ENCODE data around the gene BOC. TPM values are rescaled to one million over a fixed set of nuclear protein-coding genes. Genes with fewer than 3 reads are reported as not detected.

Gene BOC
- total and polyA plus RNA-seq, 10 of the 15 experiments (the other 5 are each of a cell fraction or from before 2014, with no cell fraction given): 0.18 TPM; not detected in 9

- TF ChIP-seq ZSCAN29 (IDR thresholded peaks at IDR 0.05) (no peak), NFYA (IDR thresholded peaks at IDR 0.05; ENCODE audit: borderline replicate concordance, low read depth, low read length) (no peak), HDGF (IDR thresholded peaks at IDR 0.05) (no peak), MLLT1 (IDR thresholded peaks at IDR 0.05) (no peak), NR2F1 (conservative IDR thresholded peaks at IDR 0.05) (no peak), CEBPB (IDR thresholded peaks at IDR 0.05; ENCODE audit: borderline replicate concordance in 1 of 2, low read depth in 2 of 2, low read length in 2 of 2) (no peak)
- POLR2A ChIA-PET: no interaction called here
- H3K79me2 ChIP-seq (ENCODE audit: control insufficient read depth, insufficient read depth, low read length): no peaks in the 10 kb centered on the region
- in situ Hi-C loops (cut with MboI) (no loop called here), intact Hi-C loops (cut with micrococcal nuclease; ENCODE audit: unreplicated experiment) (no loop called here)
- WGBS (ENCODE audit: insufficient coverage, insufficient replicate concordance, low lambda C conversion rate, missing lambda C conversion rate): 62% methylated on average over 9 of the region's 9 CpGs
- BruUV-seq (replicated peaks): no TSS peak
- FAIRE-seq (no peak), DNase-seq (ENCODE audit: low read depth, low spot score) (no peak), ATAC-seq (no peak)
- SMC1A ChIA-PET (ENCODE audit: uncharacterized antibody, unreplicated experiment): no interaction called here
- no peaks in the 10 kb centered on the region for H3K9me3 ChIP-seq (replicated peaks; ENCODE audit: control insufficient read depth, insufficient read depth, low read length)
- H3K9ac ChIP-seq (ENCODE audit: control insufficient read depth, insufficient read depth, low read length): no peak overlapping the region
- CTCF ChIA-PET: no interaction called here
- H4K20me1 ChIP-seq (ENCODE audit: control insufficient read depth, insufficient read depth): no peaks in the 10 kb centered on the region
- H3K36me3 ChIP-seq (ENCODE audit: control insufficient read depth in 2 of 2, insufficient read depth in 2 of 2, low read length in 1 of 2): no peaks in the 10 kb centered on the region
- no peaks in the 10 kb centered on the region for H3K27me3 ChIP-seq (replicated peaks in 1 of 2; ENCODE audit: control insufficient read depth in 2 of 2, insufficient read depth in 2 of 2, low read length in 1 of 2)
- no peak overlapping the region for H2AFZ ChIP-seq (ENCODE audit: control insufficient read depth, low read depth, low read length)
- H3K4me3 ChIP-seq: no peak overlapping the region
- no peak overlapping the region for H3K4me2 ChIP-seq (ENCODE audit: control insufficient read depth, insufficient read depth)
- peaks cover 13% of the 10 kb centered on the region for H3K4me1 ChIP-seq (ENCODE audit: control insufficient read depth, insufficient read depth, low read length)
- RAD21 ChIA-PET (ENCODE audit: unreplicated experiment): no interaction called here
- H3K27ac ChIP-seq (ENCODE audit: control insufficient read depth, insufficient read depth): no peak overlapping the region
These were observed 60.4 kb downstream of the BOC start for GRCh38 chr3:113271594-113272384.

GRCh38 chr3:113272385-113272779 lies 61.0 kb downstream of the BOC start:
- H3K27ac ChIP-seq (ENCODE audit: control insufficient read depth, insufficient read depth): no peak overlapping the region
- no TSS peak for BruUV-seq (replicated peaks)
- H3K79me2 ChIP-seq (ENCODE audit: control insufficient read depth, insufficient read depth, low read length): no peaks in the 10 kb centered on the region
- DNase-seq (ENCODE audit: low read depth, low spot score) (no peak), ATAC-seq (no peak), FAIRE-seq (no peak)
- no peak overlapping the region for H3K4me2 ChIP-seq (ENCODE audit: control insufficient read depth, insufficient read depth)
- H3K4me3 ChIP-seq: no peak overlapping the region
- H4K20me1 ChIP-seq (ENCODE audit: control insufficient read depth, insufficient read depth): no peaks in the 10 kb centered on the region
- ChIA-PET SMC1A (ENCODE audit: uncharacterized antibody, unreplicated experiment) (no interaction called here), CTCF (no interaction called here), POLR2A (no interaction called here), RAD21 (ENCODE audit: unreplicated experiment) (no interaction called here)
- H3K9me3 ChIP-seq (replicated peaks; ENCODE audit: control insufficient read depth, insufficient read depth, low read length): no peaks in the 10 kb centered on the region
- no peak for TF ChIP-seq RUNX3 (IDR thresholded peaks at IDR 0.05; ENCODE audit: low read length)
- TF ChIP-seq HSF1 (IDR thresholded peaks at IDR 0.05; ENCODE audit: low read depth, low read length): no peak
- intact Hi-C loops (cut with micrococcal nuclease; ENCODE audit: unreplicated experiment) (no loop called here), in situ Hi-C loops (cut with MboI) (no loop called here)
- H3K4me1 ChIP-seq (ENCODE audit: control insufficient read depth, insufficient read depth, low read length): peaks cover 19% of the 10 kb centered on the region
- WGBS (ENCODE audit: insufficient coverage, insufficient replicate concordance, low lambda C conversion rate, missing lambda C conversion rate): 67% methylated on average over 13 of the region's 13 CpGs
- H3K36me3 ChIP-seq (ENCODE audit: control insufficient read depth in 2 of 2, insufficient read depth in 2 of 2, low read length in 1 of 2): no peaks in the 10 kb centered on the region
- no peaks in the 10 kb centered on the region for H3K27me3 ChIP-seq (replicated peaks in 1 of 2; ENCODE audit: control insufficient read depth in 2 of 2, insufficient read depth in 2 of 2, low read length in 1 of 2)
- no peak overlapping the region for H2AFZ ChIP-seq (ENCODE audit: control insufficient read depth, low read depth, low read length)
- H3K9ac ChIP-seq (ENCODE audit: control insufficient read depth, insufficient read depth, low read length): no peak overlapping the region

All from GM12878 (cell line).